Adrenal gland (tissue), 12 donors: ENCODE measurements around the gene DGKQ. TPM values are rescaled to one million over a fixed set of nuclear protein-coding genes. Genes with fewer than 3 reads are reported as not detected.
A peak's percentile ranks its signal among the peaks of the same experiment; 100 is the strongest.
"Not testable (repeated sequence)": the region's sequence is repeated elsewhere in the genome, so short reads cannot be mapped to it uniquely, and the experiment has no call there.

Experiments
- DNase-seq, 7 donors: peaks; one replicate each; pipeline ENCODE4 v3.0.0-alpha.2; 2019 to 2020
- H3K27ac ChIP-seq, 5 donors: fragments of 200-600 bp; sonication (generic) in 4 of 5; 1 replicate in 3 of 5; 2 replicates in 2 of 5; pipeline versions ENCODE4 v1.5.1 to v1.8.0; 2016 to 2020; ENCODE audit warnings: mild to moderate bottlenecking in 1 of 5
- H3K27me3 ChIP-seq: fragments of 200-600 bp; 2 replicates; pipeline ENCODE4 v1.8.0; 2021
- H3K36me3 ChIP-seq, 2 donors: fragments of 200-600 bp; replicated peaks in 1 of 2; 1 replicate in 1 of 2; 2 replicates in 1 of 2; pipeline versions ENCODE4 v1.5.1 to v1.8.0; 2018 to 2022
- H3K4me1 ChIP-seq, 2 donors: fragments of 200-600 bp; replicated peaks in 1 of 2; 1 replicate in 1 of 2; 2 replicates in 1 of 2; pipeline versions ENCODE4 v1.5.1 to v1.8.0; 2018 to 2021
- H3K4me3 ChIP-seq, 4 donors: fragments of 200-600 bp; sonication (generic) in 3 of 4; one replicate each; pipeline ENCODE4 v1.5.1; 2016 to 2018
- H3K9me3 ChIP-seq, 3 donors: fragments of 200-600 bp; sonication (generic) in 1 of 3; replicated peaks in 1 of 3; 1 replicate in 2 of 3; 2 replicates in 1 of 3; pipeline versions ENCODE4 v1.5.1 to v1.8.0; 2016 to 2021
- CTCF ChIP-seq, 6 experiments: fragments of 450-650 bp in 4 of 6; fragments of 200-600 bp in 2 of 6; sonication (generic) in 1 of 6; IDR thresholded peaks; 1 replicate in 5 of 6; 2 replicates in 1 of 6; pipeline versions ENCODE4 v1.5.1 to v1.8.0; 2016 to 2021; ENCODE audit warnings: antibody characterized with exemption in 6 of 6, mild to moderate bottlenecking in 2 of 6, moderate library complexity in 1 of 6
- POLR2A ChIP-seq, 2 donors: fragments of 450-650 bp; IDR thresholded peaks; one replicate each; pipeline ENCODE4 v1.6.1; 2017; ENCODE audit warnings: antibody characterized with exemption in 2 of 2, mild to moderate bottlenecking in 2 of 2, moderate library complexity in 1 of 2
- WGBS, 4 donors: extraction: QIAGEN DNeasy Blood & Tissue Kit in 2 of 4; methylation state at CpG; one replicate each; pipeline versions ENCODE4 v1.1.5 to v1.1.7; 2013 to 2017; 5-methylcytosine and 5-hydroxymethylcytosine counted together
- intact Hi-C, 2 donors: fragments of 100-400 bp; cut with DNase I; formaldehyde crosslinking; loops; one replicate each; pipeline versions ENCODE4 v1.14.1 to v1.15.0; 2022 to 2023
- polyA plus RNA-seq, 3 donors: library from polyadenylated mRNA; stranded (reverse); fragments of 200-250 nt in 2 of 3; fragments of 350-450 nt in 1 of 3; fragmentation: Illumina TruSeq in 1 of 3; extraction: RNeasy Lipid Tissue Mini Kit (QIAGEN cat#74804) in 1 of 3; gene quantifications; one replicate each; pipeline ENCODE4 v1.2.3, GENCODE V29; 2013 to 2014
- total RNA-seq, 9 donors: library from RNA; depleted of rRNA in 4 of 9; stranded (reverse); fragments of >200 nt in 4 of 9; fragments of 120-200 nt in 1 of 9; fragmentation: NEBNext Ultra II Directional in 1 of 9; extraction: Animal tissue kit (Norgen Biotek cat#: 25700) in 1 of 9; gene quantifications; one replicate each; pipeline versions ENCODE4 v1.1.0 to v1.2.4, GENCODE V29; 2013 to 2023
- donor health status: healthy with polysubstance abuse.
- donor health status: Bipolar disorder and iron deficiency.
- donor health status: DM: yes; HTN: yes; CAD: no.
- donor health status: DM: no; HTN: no; CAD: no.
- donor health status: DM: no; HTN: no; CAD: no.
- donor health status: DM: yes; HTN: yes; CAD: no.

DGKQ gene
- total and polyA plus RNA-seq, 12 donors, result 0.55 to 16.5 (median 12.5) TPM

- Histone ChIP-seq H3K27me3 (no peaks in the 10 kb centered on the region), H3K36me3 (no peaks in the 10 kb centered on the region), H3K9me3 (no peaks in the 10 kb centered on the region), H3K4me3 (no peak overlapping the region), H3K27ac (peak overlapping the region in 1 of 5 donors; percentile 98), H3K4me1 (peaks cover 12 to 45% of the 10 kb centered on the region in 2 donors)
- TF ChIP-seq POLR2A (IDR thresholded peaks at IDR 0.05), result no peak
- intact Hi-C loops, result no loop called here
- peak in 1 of 7 donors; percentile 26 for DNase-seq
- WGBS, 4 donors, result 34 to 64% (median 51%) methylated on average over 3 of the region's 3 CpGs
Measured at GRCh38 chr4:930028-930551, 43.3 kb downstream of the DGKQ start.

GRCh38 chr4:929096-929765 is 44.1 kb downstream of the DGKQ start:
- peak in 1 of 7 donors; percentile 18 for DNase-seq
- peaks cover 12 to 49% of the 10 kb centered on the region in 2 donors for H3K4me1 ChIP-seq
- 87 to 93% (median 92%) methylated on average over 17 of the region's 17 CpGs for WGBS, 4 donors

GRCh38 chr4:927566-927965 is 45.8 kb downstream of the DGKQ start:
- H3K9me3 ChIP-seq, intact Hi-C loops, H3K27ac ChIP-seq, H3K4me3 ChIP-seq, H3K36me3 ChIP-seq, DNase-seq, H3K27me3 ChIP-seq: not testable (repeated sequence)
- 94 to 100% (median 94%) methylated on average over 7 to 21 of the region's 21 CpGs; no CpG with 5 or more reads in 1 of the 4 donors for WGBS, 4 donors
- peaks cover 5 to 44% of the 10 kb centered on the region in 2 donors for H3K4me1 ChIP-seq

More at GRCh38 chr4:929096-929765, 44.1 kb downstream of the DGKQ start:
- TF ChIP-seq CTCF (IDR thresholded peaks at IDR 0.05), result no peak
- TF ChIP-seq POLR2A (IDR thresholded peaks at IDR 0.05), result no peak
- no peaks in the 10 kb centered on the region for H3K36me3 ChIP-seq
- no peak overlapping the region for H3K4me3 ChIP-seq
- H3K9me3 ChIP-seq, result no peaks in the 10 kb centered on the region
- intact Hi-C loops, result no loop called here
- H3K27ac ChIP-seq, result no peak overlapping the region
- H3K27me3 ChIP-seq, result no peaks in the 10 kb centered on the region

- WGBS, 4 donors, result 71 to 88% (median 79%) methylated on average over 5 to 17 of the region's 17 CpGs
- TF ChIP-seq CTCF (IDR thresholded peaks at IDR 0.05), result no peak
- no peak for TF ChIP-seq POLR2A (IDR thresholded peaks at IDR 0.05)
- H3K27ac ChIP-seq, result no peak overlapping the region
- no peak overlapping the region for H3K4me3 ChIP-seq
- H3K27me3 ChIP-seq, result no peaks in the 10 kb centered on the region
- peaks cover 5 to 44% of the 10 kb centered on the region in 2 donors for H3K4me1 ChIP-seq
- DNase-seq, result no peak
- H3K36me3 ChIP-seq, result no peaks in the 10 kb centered on the region
- intact Hi-C loops, result no loop called here
- H3K9me3 ChIP-seq, result no peaks in the 10 kb centered on the region
Measured at GRCh38 chr4:926538-926937, 46.8 kb downstream of the DGKQ start.

GRCh38 chr4:925771-926500 is 47.4 kb downstream of the DGKQ start:
- no peaks in the 10 kb centered on the region for H3K9me3 ChIP-seq
- 78 to 86% (median 82%) methylated on average over 20 to 26 of the region's 26 CpGs for WGBS, 4 donors
- no peak for TF ChIP-seq POLR2A (IDR thresholded peaks at IDR 0.05)
- no peak for TF ChIP-seq CTCF (IDR thresholded peaks at IDR 0.05)
- no peaks in the 10 kb centered on the region for H3K27me3 ChIP-seq
- H3K36me3 ChIP-seq, result no peaks in the 10 kb centered on the region
- H3K27ac ChIP-seq, result no peak overlapping the region
- DNase-seq, result no peak
- peaks cover 3 to 40% of the 10 kb centered on the region in 2 donors for H3K4me1 ChIP-seq
- intact Hi-C loops, result no loop called here
- no peak overlapping the region for H3K4me3 ChIP-seq
